H9 (cell line): Measurements from ENCODE around the gene JMJD7. TPM values are rescaled to one million over a fixed set of nuclear protein-coding genes. Genes with fewer than 3 reads are reported as not detected.

Source experiments
- DNase-seq: peaks from one replicate; pipeline ENCODE4 v3.0.0-alpha.2; 2017
- H2AFZ ChIP-seq: one replicate; pipeline ENCODE4 v1.6.1; 2013; ENCODE audit warnings: mild to moderate bottlenecking, low read length, control low read depth, moderate library complexity
- H2AK5ac ChIP-seq: 2 replicates; pipeline ENCODE4 v1.6.1; 2013; ENCODE audit warnings: low read length, control low read depth, mixed read lengths; ENCODE audit not compliant: insufficient read length
- H2BK120ac ChIP-seq: one replicate; pipeline ENCODE4 v1.6.1; 2013; ENCODE audit warnings: low read depth, mild to moderate bottlenecking, low read length, control low read depth, inconsistent platforms; ENCODE audit not compliant: poor library complexity, severe bottlenecking
- H2BK12ac ChIP-seq: 2 replicates; pipeline ENCODE4 v1.6.1; 2013; ENCODE audit warnings: low read length, control low read depth, mixed read lengths, low read depth; ENCODE audit not compliant: insufficient read length
- H2BK15ac ChIP-seq: 2 replicates; pipeline ENCODE4 v1.6.1; 2013; ENCODE audit warnings: low read depth, low read length, control low read depth
- H2BK20ac ChIP-seq: one replicate; pipeline ENCODE4 v1.6.1; 2013; ENCODE audit warnings: low read depth, mild to moderate bottlenecking, low read length, control low read depth, inconsistent platforms; ENCODE audit not compliant: poor library complexity, severe bottlenecking
- H2BK5ac ChIP-seq: 2 replicates; pipeline ENCODE4 v1.6.1; 2013; ENCODE audit warnings: low read length, control low read depth, mixed read lengths; ENCODE audit not compliant: insufficient read length
- H3K14ac ChIP-seq: 2 replicates; pipeline ENCODE4 v1.6.1; 2013; ENCODE audit warnings: low read length, control low read depth; ENCODE audit not compliant: insufficient read depth
- H3K18ac ChIP-seq: 2 replicates; pipeline ENCODE4 v1.6.1; 2013; ENCODE audit warnings: low read depth, mild to moderate bottlenecking, mixed read lengths, low read length, control low read depth; ENCODE audit not compliant: insufficient read length
- H3K23ac ChIP-seq: 2 replicates; pipeline ENCODE4 v1.6.1; 2013; ENCODE audit warnings: low read length, control low read depth, mixed read lengths, low read depth; ENCODE audit not compliant: insufficient read length
- H3K23me2 ChIP-seq: 2 replicates; pipeline ENCODE4 v1.6.1; 2013; ENCODE audit warnings: low read depth, mild to moderate bottlenecking, mixed read lengths, low read length, control low read depth; ENCODE audit not compliant: insufficient read length, poor library complexity, severe bottlenecking
- H3K27ac ChIP-seq: 2 replicates; pipeline ENCODE4 v1.5.1; 2013; ENCODE audit warnings: low read length, control low read depth, mixed read lengths, low read depth; ENCODE audit not compliant: insufficient read length
- H3K27me3 ChIP-seq: 2 replicates; pipeline ENCODE4 v1.6.1; 2013; ENCODE audit warnings: low read length, control low read depth, inconsistent platforms; ENCODE audit not compliant: insufficient read depth
- H3K4ac ChIP-seq: 2 replicates; pipeline ENCODE4 v1.6.1; 2013; ENCODE audit warnings: low read depth, mild to moderate bottlenecking, control low read depth, inconsistent platforms, low read length, moderate library complexity
- H3K4me1 ChIP-seq: 2 replicates; pipeline ENCODE4 v1.6.1; 2013; ENCODE audit warnings: low read length, control low read depth, inconsistent platforms; ENCODE audit not compliant: insufficient read depth
- H3K4me2 ChIP-seq: 2 replicates; pipeline ENCODE4 v1.6.1; 2013; ENCODE audit warnings: low read length, control low read depth, mixed read lengths; ENCODE audit not compliant: insufficient read length, insufficient read depth
- H3K56ac ChIP-seq: 2 replicates; pipeline ENCODE4 v1.6.1; 2013; ENCODE audit warnings: low read depth, mild to moderate bottlenecking, mixed read lengths, low read length, control low read depth; ENCODE audit not compliant: insufficient read length
- H3K79me1 ChIP-seq: 2 replicates; pipeline ENCODE4 v1.6.1; 2013; ENCODE audit warnings: low read depth, mild to moderate bottlenecking, moderate library complexity, low read length, control low read depth, inconsistent platforms; ENCODE audit not compliant: insufficient read depth, poor library complexity, severe bottlenecking
- H3K79me2 ChIP-seq: 2 replicates; pipeline ENCODE4 v1.6.1; 2013; ENCODE audit warnings: low read length, control low read depth, inconsistent platforms; ENCODE audit not compliant: insufficient read depth
- H3K9ac ChIP-seq: 2 replicates; pipeline ENCODE4 v1.6.1; 2013; ENCODE audit warnings: low read length, control low read depth, mixed read lengths; ENCODE audit not compliant: insufficient read length; ENCODE audit errors: extremely low read depth
- H3K9me3 ChIP-seq: one replicate; pipeline ENCODE4 v1.6.1; 2013; ENCODE audit warnings: low read depth, low read length, inconsistent platforms; ENCODE audit not compliant: control insufficient read depth
- H3T11ph ChIP-seq: one replicate; pipeline ENCODE4 v1.6.1; 2013; ENCODE audit warnings: mild to moderate bottlenecking, low read length, control low read depth, inconsistent platforms
- H4K20me1 ChIP-seq: one replicate; pipeline ENCODE4 v1.6.1; 2013; ENCODE audit not compliant: control insufficient read depth, insufficient read length, insufficient read depth
- H4K5ac ChIP-seq: 2 replicates; pipeline ENCODE4 v1.6.1; 2013; ENCODE audit warnings: low read depth, mild to moderate bottlenecking, mixed read lengths, low read length, control low read depth; ENCODE audit not compliant: insufficient read length
- H4K8ac ChIP-seq: replicated peaks from 2 replicates; pipeline ENCODE4 v1.6.1; 2013; ENCODE audit warnings: low read length, control low read depth, mixed read lengths, low read depth; ENCODE audit not compliant: insufficient read length
- H4K91ac ChIP-seq: 2 replicates; pipeline ENCODE4 v1.6.1; 2013; ENCODE audit warnings: low read depth, mild to moderate bottlenecking, moderate library complexity, mixed read lengths, low read length, control low read depth; ENCODE audit not compliant: insufficient read length
- H3K27ac Mint-ChIP-seq, 3 experiments: 2 replicates in 2 of 3; 3 replicates in 1 of 3; pipeline ENCODE4 v1.8.0; 2020 to 2021; ENCODE audit warnings: mixed read lengths in 3 of 3, mild to moderate bottlenecking in 1 of 3, moderate library complexity in 1 of 3
- H3K27me3 Mint-ChIP-seq: 2 replicates; pipeline ENCODE4 v1.8.0; 2021; ENCODE audit warnings: low read depth, mild to moderate bottlenecking, moderate library complexity, mixed read lengths
- H3K36me3 Mint-ChIP-seq, 3 experiments: 2 replicates in 2 of 3; 3 replicates in 1 of 3; pipeline ENCODE4 v1.8.0; 2020 to 2021; ENCODE audit warnings: low read depth in 3 of 3, mixed read lengths in 3 of 3; ENCODE audit not compliant: insufficient read depth in 1 of 3
- H3K4me1 Mint-ChIP-seq, 2 experiments: 2 replicates each; pipeline ENCODE4 v1.8.0; 2020; ENCODE audit warnings: mixed read lengths in 2 of 2
- H3K4me3 Mint-ChIP-seq, 2 experiments: 2 replicates in 1 of 2; 3 replicates in 1 of 2; pipeline ENCODE4 v1.8.0; 2020 to 2021; ENCODE audit warnings: mild to moderate bottlenecking in 2 of 2, mixed read lengths in 2 of 2, moderate library complexity in 1 of 2
- H3K9me3 Mint-ChIP-seq, 2 experiments: 2 replicates in 1 of 2; 3 replicates in 1 of 2; pipeline ENCODE4 v1.8.0; 2020; ENCODE audit warnings: mild to moderate bottlenecking in 2 of 2, mixed read lengths in 2 of 2, moderate library complexity in 1 of 2
- WGBS: extraction: QIAGEN DNeasy Blood & Tissue Kit; methylation state at CpG from one replicate; pipeline ENCODE4 v1.1.7; 2013; ENCODE audit warnings: missing lambda C conversion rate, low lambda C conversion rate, mixed read lengths; ENCODE audit not compliant: insufficient read length; ENCODE audit errors: extremely low coverage; 5-methylcytosine and 5-hydroxymethylcytosine counted together
- total RNA-seq: library from RNA; stranded (reverse); gene quantifications from 2 replicates; pipeline ENCODE4 v1.2.1, GENCODE V29; 2021
- TF ChIP-seq, protein P1 (sequence below): fragments of 200-600 bp; sonication (generic); conservative IDR thresholded peaks from 3 replicates; pipeline ENCODE4 v1.8.0; 2021; ENCODE audit warnings: antibody characterized with exemption, mild to moderate bottlenecking

Gene JMJD7
- total RNA-seq, 1 experiment from 2014 or later = 13.3 TPM

DNA sequence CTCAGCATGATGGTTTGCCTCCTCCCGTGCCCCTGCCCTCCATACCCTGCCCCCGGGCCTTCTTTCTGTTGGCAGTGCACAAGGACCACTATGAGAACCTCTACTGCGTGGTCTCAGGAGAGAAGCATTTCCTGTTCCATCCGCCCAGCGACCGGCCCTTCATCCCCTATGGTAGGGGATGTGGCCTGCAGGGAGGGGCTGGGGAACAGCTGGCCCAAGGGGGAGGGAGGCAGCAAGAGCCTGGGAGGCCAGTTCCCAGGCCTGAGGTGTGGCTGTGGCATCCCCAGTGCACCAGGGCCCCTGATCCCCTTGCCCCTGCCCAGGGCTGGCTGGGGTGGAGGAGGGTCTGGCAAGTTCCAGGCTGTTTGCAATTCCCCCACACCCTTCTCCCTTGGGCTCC, 8.2 kb downstream of the JMJD7 start:
- H3K27me3 ChIP-seq = no peaks in the 10 kb centered on the region
- H3K27ac ChIP-seq = no peak overlapping the region
- H4K20me1 ChIP-seq = no peaks in the 10 kb centered on the region
- H3K18ac ChIP-seq = no peak overlapping the region
- no CpG with 5 or more reads among the region's 6 CpGs for WGBS
- no peak overlapping the region for H3K56ac ChIP-seq
- no peak overlapping the region for H3K14ac ChIP-seq
- Mint-ChIP-seq H3K36me3 (peaks cover 5 to 19% (median 6%) of the 10 kb centered on the region in 3 experiments; a peak in 6 of 7 replicates), H3K4me1 (no peaks in the 10 kb centered on the region), H3K9me3 (no peaks in the 10 kb centered on the region; a peak in 1 of 5 replicates), H3K27me3 (no peaks in the 10 kb centered on the region), H3K4me3 (no peak overlapping the region), H3K27ac (peak overlapping the region in 1 of 3 experiments; percentile 83; a peak in 2 of 7 replicates)
- H2BK20ac ChIP-seq = no peak overlapping the region
- no peak overlapping the region for H4K8ac ChIP-seq
- H3K9me3 ChIP-seq = no peaks in the 10 kb centered on the region
- H2BK5ac ChIP-seq = no peak overlapping the region
- no peak overlapping the region for H3T11ph ChIP-seq
- no peak overlapping the region for H3K9ac ChIP-seq
- no peak overlapping the region for H2BK12ac ChIP-seq
- no peaks in the 10 kb centered on the region for H3K79me2 ChIP-seq
- H3K23ac ChIP-seq = no peak overlapping the region
- no peak overlapping the region for H3K4ac ChIP-seq
- H4K5ac ChIP-seq = no peak overlapping the region
- no peaks in the 10 kb centered on the region for H3K4me1 ChIP-seq
- H4K91ac ChIP-seq = no peak overlapping the region
- H2AFZ ChIP-seq = no peak overlapping the region
- H2BK120ac ChIP-seq = no peak overlapping the region
- no peak overlapping the region for H3K4me2 ChIP-seq
- no peaks in the 10 kb centered on the region for H3K23me2 ChIP-seq
- H2BK15ac ChIP-seq = no peak overlapping the region
- H2AK5ac ChIP-seq = no peak overlapping the region
- no peak for DNase-seq
- H3K79me1 ChIP-seq = no peaks in the 10 kb centered on the region
- TF ChIP-seq, protein P1, sequence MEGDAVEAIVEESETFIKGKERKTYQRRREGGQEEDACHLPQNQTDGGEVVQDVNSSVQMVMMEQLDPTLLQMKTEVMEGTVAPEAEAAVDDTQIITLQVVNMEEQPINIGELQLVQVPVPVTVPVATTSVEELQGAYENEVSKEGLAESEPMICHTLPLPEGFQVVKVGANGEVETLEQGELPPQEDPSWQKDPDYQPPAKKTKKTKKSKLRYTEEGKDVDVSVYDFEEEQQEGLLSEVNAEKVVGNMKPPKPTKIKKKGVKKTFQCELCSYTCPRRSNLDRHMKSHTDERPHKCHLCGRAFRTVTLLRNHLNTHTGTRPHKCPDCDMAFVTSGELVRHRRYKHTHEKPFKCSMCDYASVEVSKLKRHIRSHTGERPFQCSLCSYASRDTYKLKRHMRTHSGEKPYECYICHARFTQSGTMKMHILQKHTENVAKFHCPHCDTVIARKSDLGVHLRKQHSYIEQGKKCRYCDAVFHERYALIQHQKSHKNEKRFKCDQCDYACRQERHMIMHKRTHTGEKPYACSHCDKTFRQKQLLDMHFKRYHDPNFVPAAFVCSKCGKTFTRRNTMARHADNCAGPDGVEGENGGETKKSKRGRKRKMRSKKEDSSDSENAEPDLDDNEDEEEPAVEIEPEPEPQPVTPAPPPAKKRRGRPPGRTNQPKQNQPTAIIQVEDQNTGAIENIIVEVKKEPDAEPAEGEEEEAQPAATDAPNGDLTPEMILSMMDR = no peak
